Retinal pigment epithelial cell (primary cell): ENCODE results near the gene CMIP.

Experiments used
- DNase-seq: peaks from one replicate; pipeline ENCODE4 v3.0.0-alpha.2; 2010; ENCODE audit warnings: low read depth
- H3K4me3 ChIP-seq: 2 replicates; pipeline ENCODE4 v1.5.1; 2011; ENCODE audit warnings: mild to moderate bottlenecking, low read length, control low read depth, moderate library complexity
- CTCF ChIP-seq: conservative IDR thresholded peaks from 2 replicates; pipeline ENCODE4 v1.5.1; 2011; ENCODE audit warnings: low read depth, low read length, control low read depth, inconsistent platforms

CMIP gene

DNA sequence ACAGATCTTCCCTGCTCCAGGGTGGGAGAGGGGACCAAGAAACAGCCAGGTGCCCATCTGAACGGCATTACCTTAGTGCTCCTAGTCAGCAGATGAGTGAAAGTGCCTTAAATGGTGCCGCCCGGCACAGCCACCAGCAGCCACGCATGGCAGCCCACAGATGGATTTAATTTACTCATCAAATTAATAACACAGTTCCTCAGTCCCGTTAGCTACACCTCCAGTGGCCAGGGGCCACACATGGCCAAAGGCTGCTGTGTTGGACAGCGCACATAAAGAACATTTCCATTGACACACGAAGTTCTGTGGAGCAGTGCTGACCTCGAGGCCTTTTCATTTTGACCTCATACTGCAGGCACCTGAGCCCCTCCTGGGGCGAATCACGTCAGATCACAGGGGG, 166.3 kb downstream of the CMIP start:
- no peak overlapping the region for H3K4me3 ChIP-seq
- no peak for DNase-seq
- TF ChIP-seq CTCF, result no peak

- no peak for TF ChIP-seq CTCF
- no peak for DNase-seq
- no peak overlapping the region for H3K4me3 ChIP-seq
These were observed 167.1 kb downstream of the CMIP start for GRCh38 chr16:81611721-81612120.

GRCh38 chr16:81612351-81613163, 167.9 kb downstream of the CMIP start:
- no peak overlapping the region for H3K4me3 ChIP-seq
- no peak for DNase-seq
- no peak for TF ChIP-seq CTCF

DNA sequence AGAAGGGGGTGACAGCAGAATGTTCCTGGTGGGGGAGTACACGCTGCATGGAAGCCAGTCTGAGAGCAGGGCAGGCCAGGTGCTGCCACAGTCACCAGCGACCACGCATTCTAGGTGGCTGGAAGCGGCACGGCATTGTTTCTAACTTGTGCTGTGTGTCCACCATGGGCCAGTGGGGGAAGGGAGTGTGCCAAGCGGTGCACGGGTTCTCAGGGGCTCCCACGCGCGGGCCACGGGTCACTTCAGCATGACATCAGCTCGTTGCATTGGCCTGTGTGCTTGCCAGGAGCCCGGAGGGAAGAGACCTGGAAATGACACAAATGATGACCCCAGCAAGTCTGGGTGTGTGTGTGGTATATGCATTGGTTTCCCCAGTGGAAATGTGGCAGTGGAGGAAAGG, 169.6 kb downstream of the CMIP start:
- TF ChIP-seq CTCF, result no peak
- H3K4me3 ChIP-seq, result no peak overlapping the region
- no peak for DNase-seq

DNA sequence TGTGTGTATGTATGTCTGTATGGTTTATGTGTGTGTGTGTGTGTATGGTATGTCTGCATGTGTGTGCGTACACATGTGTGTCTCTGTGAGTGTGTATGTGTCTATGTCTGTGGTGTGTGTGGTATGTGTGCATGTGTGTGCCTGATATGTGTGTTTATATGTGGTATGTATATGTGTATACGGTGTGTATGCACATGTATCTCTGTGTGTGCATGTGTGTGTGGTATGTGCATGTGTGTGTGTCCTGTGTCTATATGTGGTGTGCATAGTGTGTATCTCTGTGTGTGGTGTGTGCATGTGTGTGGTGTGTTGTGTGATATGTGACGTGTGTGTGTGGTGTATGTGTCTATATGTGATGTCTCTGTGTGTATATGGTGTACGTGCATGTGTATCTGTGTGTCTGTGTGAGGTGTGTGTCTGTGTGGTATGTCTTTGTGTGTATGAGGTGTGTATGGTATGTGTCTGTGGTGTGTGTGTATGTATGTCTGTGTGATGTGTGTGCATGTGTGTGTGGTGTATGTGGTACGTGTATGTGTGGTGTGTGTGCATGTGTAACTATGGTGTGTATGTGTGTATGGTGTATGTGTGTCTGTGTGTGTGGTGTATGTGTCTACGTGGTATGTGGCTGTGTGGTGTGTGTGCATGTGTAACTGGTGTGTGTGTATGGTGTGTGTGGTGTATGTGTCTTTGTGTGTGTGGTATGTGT, 170.2 kb downstream of the CMIP start:
- no peak for DNase-seq
- no peak overlapping the region for H3K4me3 ChIP-seq
- no peak for TF ChIP-seq CTCF

GRCh38 chr16:81615411-81615810, 170.8 kb downstream of the CMIP start:
- H3K4me3 ChIP-seq, result no peak overlapping the region
- TF ChIP-seq CTCF, result no peak
- no peak for DNase-seq

DNA sequence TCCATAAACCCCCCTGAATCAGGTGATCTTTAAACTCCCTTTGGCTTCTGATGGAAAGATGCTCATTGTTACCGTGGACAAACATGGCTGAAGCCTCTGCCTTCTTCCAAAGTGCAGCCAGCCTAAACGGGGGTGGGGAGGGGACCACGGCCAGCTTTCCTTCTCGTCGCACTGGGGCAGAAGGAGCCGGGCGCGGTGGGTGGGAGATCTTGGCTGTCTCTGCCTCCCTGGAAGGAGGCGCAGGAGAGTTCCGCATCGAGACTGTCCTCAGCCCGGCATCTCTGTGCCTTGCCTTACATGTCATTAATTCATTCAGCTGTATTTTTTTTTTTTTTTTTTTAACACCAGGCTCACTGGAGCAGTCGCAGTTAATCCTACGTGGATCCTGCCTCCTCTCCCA, 171.2 kb downstream of the CMIP start:
- no peak for DNase-seq
- TF ChIP-seq CTCF, result no peak

More for the DNA sequence above, 171.2 kb downstream of the CMIP start:
- no peak overlapping the region for H3K4me3 ChIP-seq
